Measurements from ENCODE around the gene ANKRD33B. TPM values are rescaled to one million over a fixed set of nuclear protein-coding genes. Genes with fewer than 3 reads are reported as not detected.

Gene ANKRD33B
- total and polyA plus RNA-seq, 9 of the 15 experiments (the other 6 are each of a cell fraction or from before 2014, with no cell fraction given), result 0.10 to 1.7 (median 0.40) TPM

DNA sequence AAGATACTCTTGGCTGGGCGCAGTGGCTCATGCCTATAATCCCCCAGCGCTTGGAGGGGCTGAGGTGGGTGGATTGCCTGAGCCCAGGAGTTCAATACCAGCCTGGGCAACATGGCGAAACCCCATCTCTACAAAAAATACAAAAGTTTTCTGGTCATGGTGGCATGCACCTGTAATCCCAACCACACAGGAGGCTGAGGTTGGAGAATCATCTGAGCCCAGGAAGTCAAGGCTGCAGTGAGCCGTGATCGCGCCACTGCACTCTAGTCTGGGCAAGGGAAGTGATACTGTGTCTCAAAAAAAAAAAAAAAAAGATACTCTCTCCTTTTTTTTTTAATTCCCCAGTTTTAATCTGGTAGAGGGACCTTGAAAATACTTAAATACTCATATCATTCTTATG, 15.0 kb downstream of the ANKRD33B start (continued):
- TF ChIP-seq KDM4B (IDR thresholded peaks at IDR 0.05; ENCODE audit: borderline replicate concordance in 2 of 2, low read depth in 1 of 2), result no peak
- no peak for TF ChIP-seq ZNF212 (CRISPR knock-in tag; IDR thresholded peaks at IDR 0.05)
- TF ChIP-seq ARID2 (IDR thresholded peaks at IDR 0.05), result no peak
- TF ChIP-seq RBM25 (IDR thresholded peaks at IDR 0.05; ENCODE audit: low read depth, low read length, severe bottlenecking), result no peak
- TF ChIP-seq, protein P1, sequence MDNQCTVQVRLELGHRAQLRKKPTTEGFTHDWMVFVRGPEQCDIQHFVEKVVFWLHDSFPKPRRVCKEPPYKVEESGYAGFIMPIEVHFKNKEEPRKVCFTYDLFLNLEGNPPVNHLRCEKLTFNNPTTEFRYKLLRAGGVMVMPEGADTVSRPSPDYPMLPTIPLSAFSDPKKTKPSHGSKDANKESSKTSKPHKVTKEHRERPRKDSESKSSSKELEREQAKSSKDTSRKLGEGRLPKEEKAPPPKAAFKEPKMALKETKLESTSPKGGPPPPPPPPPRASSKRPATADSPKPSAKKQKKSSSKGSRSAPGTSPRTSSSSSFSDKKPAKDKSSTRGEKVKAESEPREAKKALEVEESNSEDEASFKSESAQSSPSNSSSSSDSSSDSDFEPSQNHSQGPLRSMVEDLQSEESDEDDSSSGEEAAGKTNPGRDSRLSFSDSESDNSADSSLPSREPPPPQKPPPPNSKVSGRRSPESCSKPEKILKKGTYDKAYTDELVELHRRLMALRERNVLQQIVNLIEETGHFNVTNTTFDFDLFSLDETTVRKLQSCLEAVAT (IDR thresholded peaks at IDR 0.05), result no peak
- no peak for TF ChIP-seq SRSF3 (IDR thresholded peaks at IDR 0.05; ENCODE audit: insufficient read depth, low read length)

DNA sequence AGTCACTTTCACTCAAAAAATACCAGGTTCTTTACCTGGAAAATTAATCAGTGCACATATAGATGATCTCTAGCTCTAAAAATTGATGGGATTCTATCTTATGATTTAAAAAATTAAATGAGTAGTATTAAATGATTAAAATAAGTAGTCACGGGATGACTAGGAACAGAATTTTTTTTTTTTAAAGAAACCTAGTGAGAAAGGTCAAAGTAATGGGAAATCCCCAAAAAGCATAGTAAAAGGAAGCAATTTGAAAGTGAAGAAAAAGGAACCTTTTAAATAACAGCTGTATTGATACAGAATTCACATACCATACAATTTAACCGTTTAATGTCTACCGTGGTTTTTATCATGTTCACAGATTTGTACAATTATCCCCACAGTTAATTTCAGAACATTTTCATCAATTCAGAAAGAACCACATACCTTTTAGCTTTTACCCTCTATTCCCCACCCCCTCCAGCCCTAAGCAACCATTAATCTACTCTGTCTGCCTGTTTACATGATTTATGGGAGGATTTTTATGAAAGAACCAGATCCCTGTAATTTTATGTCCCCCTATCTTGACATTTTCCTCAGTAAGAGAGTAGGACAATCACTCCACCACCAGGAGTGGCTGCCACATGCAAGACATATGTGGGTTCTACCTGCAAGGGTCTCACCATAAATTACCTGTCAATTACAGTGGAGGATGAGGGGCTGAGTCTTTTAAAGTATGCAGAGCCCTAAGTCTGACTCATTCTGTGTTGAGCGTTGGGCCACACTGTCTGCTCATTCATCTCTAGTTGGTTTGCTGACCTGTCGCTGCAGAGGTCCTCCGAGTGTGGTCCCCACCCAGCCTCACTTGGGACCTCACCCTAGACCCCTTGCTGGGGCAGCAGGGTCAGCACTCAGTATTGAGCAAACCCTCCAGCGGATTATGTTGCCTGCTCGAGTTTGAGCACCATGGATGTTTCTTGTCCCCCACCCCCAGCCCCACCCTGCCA, 16.0 kb downstream of the ANKRD33B start:
- peak; percentile 54 for ATAC-seq
- no peaks in the 10 kb centered on the region for H4K20me1 ChIP-seq (replicated peaks; ENCODE audit: control insufficient read depth, insufficient read depth, low read length)
- FAIRE-seq, result peak; percentile 6
- no peak overlapping the region for H3K4me3 ChIP-seq
- H2AFZ ChIP-seq (ENCODE audit: low read depth, low read length), result no peak overlapping the region
- DNase-seq (ENCODE audit: extremely low read depth in 1 of 4, low spot score in 3 of 4), result peak in 2 of 4 experiments; percentile 50 to 57
- no peak overlapping the region for H3K27ac ChIP-seq (ENCODE audit: extremely low read depth, low read depth, low read length)
- no peaks in the 10 kb centered on the region for H3K79me2 ChIP-seq (ENCODE audit: control insufficient read depth, insufficient read depth, low read length)
- in situ Hi-C loops (cut with MboI), result no loop called here
- H3K9ac ChIP-seq (ENCODE audit: insufficient read depth in 1 of 2, low read depth in 2 of 2, low read length in 2 of 2), result no peak overlapping the region
- CTCF ChIA-PET (ENCODE audit: low intra/inter-chr PET ratio), result no interaction called here
- no TSS peak for BruUV-seq (replicated peaks)
- no peaks in the 10 kb centered on the region for H3K27me3 ChIP-seq (ENCODE audit: control insufficient read depth in 2 of 2, insufficient read depth in 2 of 2, low read length in 2 of 2)
- POLR2A ChIA-PET, result no interaction called here
- H3K9me3 ChIP-seq (replicated peaks; ENCODE audit: control insufficient read depth, insufficient read depth, low read depth, low read length), result no peaks in the 10 kb centered on the region
- intact Hi-C loops (cut with micrococcal nuclease), result no loop called here
- no peak overlapping the region for H3K4me2 ChIP-seq (ENCODE audit: insufficient read depth, low read length)
- peaks cover 10 to 16% of the 10 kb centered on the region in 2 experiments; a peak in 4 of 5 replicates for H3K4me1 ChIP-seq (replicated peaks in 1 of 2; ENCODE audit: control insufficient read depth in 2 of 2, insufficient read depth in 2 of 2, low read length in 2 of 2)
- WGBS (ENCODE audit: insufficient coverage, low coverage, missing lambda C conversion rate), result 41% methylated on average over 8 of the region's 8 CpGs
- no peaks in the 10 kb centered on the region for H3K36me3 ChIP-seq (ENCODE audit: control insufficient read depth, insufficient read depth, low read length)
- no peaks in the 10 kb centered on the region for H3K9me1 ChIP-seq (ENCODE audit: control insufficient read depth, insufficient read depth, low read length)
- TF ChIP-seq ARHGAP35 (IDR thresholded peaks at IDR 0.05; ENCODE audit: partially characterized antibody) (no peak), JUND (IDR thresholded peaks at IDR 0.05; ENCODE audit: borderline replicate concordance, low read depth, low read length) (peak; percentile 54; the same call in 1 of the 2 replicates), JUND (tag; IDR thresholded peaks at IDR 0.05; ENCODE audit: borderline replicate concordance, low read depth, low read length) (peak; percentile 14; the same call in 1 of the 3 replicates), GABPB2 (CRISPR knock-in tag; conservative IDR thresholded peaks at IDR 0.05) (no peak), NONO (IDR thresholded peaks at IDR 0.05; ENCODE audit: low read depth in 2 of 2, low read length in 1 of 2) (no peak), FOSL1 (tag; conservative IDR thresholded peaks at IDR 0.05) (peak; percentile 40; the same call in 1 of the 2 replicates), ARID1B (IDR thresholded peaks at IDR 0.05) (0 out of 2 replicates have a peak, but pooled peaks have one; percentile 23)
- TF ChIP-seq, protein P2, sequence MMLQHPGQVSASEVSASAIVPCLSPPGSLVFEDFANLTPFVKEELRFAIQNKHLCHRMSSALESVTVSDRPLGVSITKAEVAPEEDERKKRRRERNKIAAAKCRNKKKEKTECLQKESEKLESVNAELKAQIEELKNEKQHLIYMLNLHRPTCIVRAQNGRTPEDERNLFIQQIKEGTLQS (IDR thresholded peaks at IDR 0.05), result peak; percentile 61
- TF ChIP-seq, protein P2 (CRISPR knock-in tag; conservative IDR thresholded peaks at IDR 0.05), result no peak
- TF ChIP-seq, protein P3, sequence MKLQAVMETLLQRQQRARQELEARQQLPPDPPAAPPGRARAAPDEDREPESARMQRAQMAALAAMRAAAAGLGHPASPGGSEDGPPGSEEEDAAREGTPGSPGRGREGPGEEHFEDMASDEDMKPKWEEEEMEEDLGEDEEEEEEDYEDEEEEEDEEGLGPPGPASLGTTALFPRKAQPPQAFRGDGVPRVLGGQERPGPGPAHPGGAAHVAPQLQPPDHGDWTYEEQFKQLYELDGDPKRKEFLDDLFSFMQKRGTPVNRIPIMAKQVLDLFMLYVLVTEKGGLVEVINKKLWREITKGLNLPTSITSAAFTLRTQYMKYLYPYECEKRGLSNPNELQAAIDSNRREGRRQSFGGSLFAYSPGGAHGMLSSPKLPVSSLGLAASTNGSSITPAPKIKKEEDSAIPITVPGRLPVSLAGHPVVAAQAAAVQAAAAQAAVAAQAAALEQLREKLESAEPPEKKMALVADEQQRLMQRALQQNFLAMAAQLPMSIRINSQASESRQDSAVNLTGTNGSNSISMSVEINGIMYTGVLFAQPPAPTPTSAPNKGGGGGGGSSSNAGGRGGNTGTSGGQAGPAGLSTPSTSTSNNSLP (IDR thresholded peaks at IDR 0.05; ENCODE audit: borderline replicate concordance, low read depth, low read length), result 0 out of 2 replicates have a peak, but pooled peaks have one; percentile 11

All from K562 (cell line).